H1 (cell line): ENCODE data around the gene PROM2. TPM values are rescaled to one million over a fixed set of nuclear protein-coding genes. Genes with fewer than 3 reads are reported as not detected.

Experiments used
- polyA plus RNA-seq, 7 experiments: library from polyadenylated mRNA; depleted of rRNA in 3 of 7; stranded (reverse) in 5 of 7; unstranded in 2 of 7; fragments of >200 nt in 5 of 7; fragments of 200-250 nt in 2 of 7; gene quantifications; 1 replicate in 5 of 7; 2 replicates in 1 of 7; 4 replicates in 1 of 7; pipeline versions ENCODE4 v1.2.1 to v1.2.3, GENCODE V29; 2011 to 2013; ENCODE audit warnings: missing spikeins in 2 of 7, mixed read lengths in 2 of 7
- total RNA-seq: library from RNA; stranded (reverse); fragmentation: NEBNext Ultra II Directional; extraction: Animal tissue kit (Norgen Biotek cat#: 25700); gene quantifications from 2 replicates; pipeline ENCODE4 v1.2.1, GENCODE V29; 2021
- TF ChIP-seq, protein P1 (sequence below): fragments of 300-600 bp; sonication (generic); IDR thresholded peaks from 2 replicates; pipeline ENCODE4 v1.7.1; 2012; ENCODE audit warnings: low read length, moderate library complexity, mild to moderate bottlenecking, inconsistent platforms; ENCODE audit not compliant: insufficient replicate concordance

PROM2 gene
- total and polyA plus RNA-seq, 2 of the 8 experiments (the other 6 are each of a cell fraction or from before 2014, with no cell fraction given) = 1.6 to 3.8 TPM

DNA sequence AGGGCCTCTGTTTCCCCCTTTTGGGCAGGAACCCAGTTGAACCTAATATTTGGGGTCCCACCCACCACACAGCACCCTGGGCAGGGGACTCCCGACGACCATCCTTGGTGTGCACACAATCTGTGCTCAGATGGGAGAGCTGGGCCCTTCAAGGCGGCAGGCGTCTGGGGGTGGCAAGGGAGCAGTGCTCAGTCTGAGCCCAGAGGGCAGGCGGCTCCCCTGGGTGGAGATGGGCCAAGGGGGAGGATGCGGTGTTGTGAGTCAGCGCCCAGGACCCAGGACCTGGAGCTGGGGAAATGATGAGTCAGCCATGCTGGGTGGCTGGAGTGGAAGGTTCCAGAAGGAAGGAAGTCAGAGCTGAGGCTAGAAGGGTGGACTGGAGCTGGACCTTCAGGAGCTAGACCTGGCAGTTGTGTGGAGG, 3.8 kb downstream of the PROM2 start (continued):
- TF ChIP-seq, protein P1, sequence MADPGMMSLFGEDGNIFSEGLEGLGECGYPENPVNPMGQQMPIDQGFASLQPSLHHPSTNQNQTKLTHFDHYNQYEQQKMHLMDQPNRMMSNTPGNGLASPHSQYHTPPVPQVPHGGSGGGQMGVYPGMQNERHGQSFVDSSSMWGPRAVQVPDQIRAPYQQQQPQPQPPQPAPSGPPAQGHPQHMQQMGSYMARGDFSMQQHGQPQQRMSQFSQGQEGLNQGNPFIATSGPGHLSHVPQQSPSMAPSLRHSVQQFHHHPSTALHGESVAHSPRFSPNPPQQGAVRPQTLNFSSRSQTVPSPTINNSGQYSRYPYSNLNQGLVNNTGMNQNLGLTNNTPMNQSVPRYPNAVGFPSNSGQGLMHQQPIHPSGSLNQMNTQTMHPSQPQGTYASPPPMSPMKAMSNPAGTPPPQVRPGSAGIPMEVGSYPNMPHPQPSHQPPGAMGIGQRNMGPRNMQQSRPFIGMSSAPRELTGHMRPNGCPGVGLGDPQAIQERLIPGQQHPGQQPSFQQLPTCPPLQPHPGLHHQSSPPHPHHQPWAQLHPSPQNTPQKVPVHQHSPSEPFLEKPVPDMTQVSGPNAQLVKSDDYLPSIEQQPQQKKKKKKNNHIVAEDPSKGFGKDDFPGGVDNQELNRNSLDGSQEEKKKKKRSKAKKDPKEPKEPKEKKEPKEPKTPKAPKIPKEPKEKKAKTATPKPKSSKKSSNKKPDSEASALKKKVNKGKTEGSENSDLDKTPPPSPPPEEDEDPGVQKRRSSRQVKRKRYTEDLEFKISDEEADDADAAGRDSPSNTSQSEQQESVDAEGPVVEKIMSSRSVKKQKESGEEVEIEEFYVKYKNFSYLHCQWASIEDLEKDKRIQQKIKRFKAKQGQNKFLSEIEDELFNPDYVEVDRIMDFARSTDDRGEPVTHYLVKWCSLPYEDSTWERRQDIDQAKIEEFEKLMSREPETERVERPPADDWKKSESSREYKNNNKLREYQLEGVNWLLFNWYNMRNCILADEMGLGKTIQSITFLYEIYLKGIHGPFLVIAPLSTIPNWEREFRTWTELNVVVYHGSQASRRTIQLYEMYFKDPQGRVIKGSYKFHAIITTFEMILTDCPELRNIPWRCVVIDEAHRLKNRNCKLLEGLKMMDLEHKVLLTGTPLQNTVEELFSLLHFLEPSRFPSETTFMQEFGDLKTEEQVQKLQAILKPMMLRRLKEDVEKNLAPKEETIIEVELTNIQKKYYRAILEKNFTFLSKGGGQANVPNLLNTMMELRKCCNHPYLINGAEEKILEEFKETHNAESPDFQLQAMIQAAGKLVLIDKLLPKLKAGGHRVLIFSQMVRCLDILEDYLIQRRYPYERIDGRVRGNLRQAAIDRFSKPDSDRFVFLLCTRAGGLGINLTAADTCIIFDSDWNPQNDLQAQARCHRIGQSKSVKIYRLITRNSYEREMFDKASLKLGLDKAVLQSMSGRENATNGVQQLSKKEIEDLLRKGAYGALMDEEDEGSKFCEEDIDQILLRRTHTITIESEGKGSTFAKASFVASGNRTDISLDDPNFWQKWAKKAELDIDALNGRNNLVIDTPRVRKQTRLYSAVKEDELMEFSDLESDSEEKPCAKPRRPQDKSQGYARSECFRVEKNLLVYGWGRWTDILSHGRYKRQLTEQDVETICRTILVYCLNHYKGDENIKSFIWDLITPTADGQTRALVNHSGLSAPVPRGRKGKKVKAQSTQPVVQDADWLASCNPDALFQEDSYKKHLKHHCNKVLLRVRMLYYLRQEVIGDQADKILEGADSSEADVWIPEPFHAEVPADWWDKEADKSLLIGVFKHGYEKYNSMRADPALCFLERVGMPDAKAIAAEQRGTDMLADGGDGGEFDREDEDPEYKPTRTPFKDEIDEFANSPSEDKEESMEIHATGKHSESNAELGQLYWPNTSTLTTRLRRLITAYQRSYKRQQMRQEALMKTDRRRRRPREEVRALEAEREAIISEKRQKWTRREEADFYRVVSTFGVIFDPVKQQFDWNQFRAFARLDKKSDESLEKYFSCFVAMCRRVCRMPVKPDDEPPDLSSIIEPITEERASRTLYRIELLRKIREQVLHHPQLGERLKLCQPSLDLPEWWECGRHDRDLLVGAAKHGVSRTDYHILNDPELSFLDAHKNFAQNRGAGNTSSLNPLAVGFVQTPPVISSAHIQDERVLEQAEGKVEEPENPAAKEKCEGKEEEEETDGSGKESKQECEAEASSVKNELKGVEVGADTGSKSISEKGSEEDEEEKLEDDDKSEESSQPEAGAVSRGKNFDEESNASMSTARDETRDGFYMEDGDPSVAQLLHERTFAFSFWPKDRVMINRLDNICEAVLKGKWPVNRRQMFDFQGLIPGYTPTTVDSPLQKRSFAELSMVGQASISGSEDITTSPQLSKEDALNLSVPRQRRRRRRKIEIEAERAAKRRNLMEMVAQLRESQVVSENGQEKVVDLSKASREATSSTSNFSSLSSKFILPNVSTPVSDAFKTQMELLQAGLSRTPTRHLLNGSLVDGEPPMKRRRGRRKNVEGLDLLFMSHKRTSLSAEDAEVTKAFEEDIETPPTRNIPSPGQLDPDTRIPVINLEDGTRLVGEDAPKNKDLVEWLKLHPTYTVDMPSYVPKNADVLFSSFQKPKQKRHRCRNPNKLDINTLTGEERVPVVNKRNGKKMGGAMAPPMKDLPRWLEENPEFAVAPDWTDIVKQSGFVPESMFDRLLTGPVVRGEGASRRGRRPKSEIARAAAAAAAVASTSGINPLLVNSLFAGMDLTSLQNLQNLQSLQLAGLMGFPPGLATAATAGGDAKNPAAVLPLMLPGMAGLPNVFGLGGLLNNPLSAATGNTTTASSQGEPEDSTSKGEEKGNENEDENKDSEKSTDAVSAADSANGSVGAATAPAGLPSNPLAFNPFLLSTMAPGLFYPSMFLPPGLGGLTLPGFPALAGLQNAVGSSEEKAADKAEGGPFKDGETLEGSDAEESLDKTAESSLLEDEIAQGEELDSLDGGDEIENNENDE = no peak
